Lower lobe of right lung (tissue), 2 donors: Measurements from ENCODE around the gene GABPA. TPM values are rescaled to one million over a fixed set of nuclear protein-coding genes. Genes with fewer than 3 reads are reported as not detected.
"Not testable (repeated sequence)": the region's sequence is repeated elsewhere in the genome, so short reads cannot be mapped to it uniquely, and the experiment has no call there.

Experiments
- ATAC-seq, 2 donors: fragments of 200-7000 bp; cut with Tn5 transposase; one replicate each; pipeline ENCODE4 v1.9.1; 2020 to 2022; ENCODE audit warnings: mild to moderate bottlenecking in 2 of 2, moderate library complexity in 2 of 2
- DNase-seq: peaks from one replicate; pipeline ENCODE4 v3.0.0-alpha.2; 2020
- H3K27ac ChIP-seq: fragments of 200-600 bp; one replicate; pipeline ENCODE4 v1.8.0; 2022
- H3K27me3 ChIP-seq: fragments of 200-600 bp; one replicate; pipeline ENCODE4 v1.8.0; 2022; ENCODE audit warnings: low read depth
- H3K36me3 ChIP-seq: fragments of 200-600 bp; one replicate; pipeline ENCODE4 v1.8.0; 2022; ENCODE audit warnings: mild to moderate bottlenecking
- H3K4me1 ChIP-seq: fragments of 200-600 bp; one replicate; pipeline ENCODE4 v1.8.0; 2022
- H3K4me3 ChIP-seq: fragments of 200-600 bp; one replicate; pipeline ENCODE4 v1.8.0; 2022; ENCODE audit warnings: mild to moderate bottlenecking
- H3K9me3 ChIP-seq: fragments of 200-600 bp; one replicate; pipeline ENCODE4 v1.8.0; 2022
- CTCF ChIP-seq: fragments of 200-600 bp; IDR thresholded peaks from one replicate; pipeline ENCODE4 v1.8.0; 2022; ENCODE audit warnings: antibody characterized with exemption, mild to moderate bottlenecking
- intact Hi-C: fragments of 100-400 bp; cut with DNase I; formaldehyde crosslinking; loops from one replicate; pipeline ENCODE4 v1.11.0; 2022
- total RNA-seq: library from RNA; stranded (reverse); fragmentation: NEBNext Ultra II Directional; extraction: Animal tissue kit (Norgen Biotek cat#: 25700); gene quantifications from one replicate; pipeline ENCODE4 v1.2.1, GENCODE V29; 2021
- donor health status: DM: no; HTN: yes; CAD: no; lungs with severe emphysema.

The GABPA gene
- total RNA-seq, 1 donor from 2014 or later: 29.3 TPM

GRCh38 chr21:25760061-25760460 lies 25.3 kb downstream of the GABPA start:
- Histone ChIP-seq H3K36me3 (peaks cover 72% of the 10 kb centered on the region), H3K27ac (no peak overlapping the region), H3K27me3 (no peaks in the 10 kb centered on the region), H3K9me3 (no peaks in the 10 kb centered on the region), H3K4me1 (no peaks in the 10 kb centered on the region), H3K4me3 (no peak overlapping the region)
- no peak for TF ChIP-seq CTCF
- DNase-seq (no peak), ATAC-seq (no peak)
- intact Hi-C loops: no loop called here

GRCh38 chr21:25760677-25761076 lies 25.9 kb downstream of the GABPA start:
- intact Hi-C loops: no loop called here
- DNase-seq: no peak
- Histone ChIP-seq H3K36me3 (peaks cover 78% of the 10 kb centered on the region), H3K27me3 (no peaks in the 10 kb centered on the region), H3K27ac (no peak overlapping the region), H3K9me3 (no peaks in the 10 kb centered on the region), H3K4me3 (no peak overlapping the region), H3K4me1 (no peaks in the 10 kb centered on the region)
- no peak for TF ChIP-seq CTCF
- no peak for ATAC-seq

GRCh38 chr21:25764065-25764464 lies 29.3 kb downstream of the GABPA start:
- Histone ChIP-seq H3K9me3 (no peaks in the 10 kb centered on the region), H3K27ac (no peak overlapping the region), H3K4me1 (no peaks in the 10 kb centered on the region), H3K4me3 (no peak overlapping the region), H3K27me3 (no peaks in the 10 kb centered on the region), H3K36me3 (peaks cover 88% of the 10 kb centered on the region)
- ATAC-seq: no peak
- intact Hi-C loops: no loop called here
- DNase-seq: no peak
- no peak for TF ChIP-seq CTCF

- H3K27me3 ChIP-seq: no peaks in the 10 kb centered on the region
- no peak for TF ChIP-seq CTCF
- ATAC-seq (no peak), DNase-seq (no peak)
- no peak overlapping the region for H3K27ac ChIP-seq
- H3K9me3 ChIP-seq: no peaks in the 10 kb centered on the region
- intact Hi-C loops: no loop called here
- H3K4me1 ChIP-seq: no peaks in the 10 kb centered on the region
- no peak overlapping the region for H3K4me3 ChIP-seq
- peaks cover 63% of the 10 kb centered on the region for H3K36me3 ChIP-seq
Measured at GRCh38 chr21:25767921-25768320, 33.1 kb downstream of the GABPA start.

GRCh38 chr21:25772686-25773085 lies 37.9 kb downstream of the GABPA start:
- no peak overlapping the region for H3K4me3 ChIP-seq
- peaks cover 16% of the 10 kb centered on the region for H3K36me3 ChIP-seq
- H3K9me3 ChIP-seq: no peaks in the 10 kb centered on the region
- peak overlapping the region; percentile 61 for H3K27ac ChIP-seq
- H3K4me1 ChIP-seq: no peaks in the 10 kb centered on the region
- ATAC-seq (no peak), DNase-seq (no peak)
- TF ChIP-seq CTCF: no peak
- no peaks in the 10 kb centered on the region for H3K27me3 ChIP-seq
- intact Hi-C loops: no loop called here

GRCh38 chr21:25776440-25776839 lies 41.7 kb downstream of the GABPA start:
- no peak overlapping the region for H3K27ac ChIP-seq
- no peaks in the 10 kb centered on the region for H3K36me3 ChIP-seq
- no peak for DNase-seq

GRCh38 chr21:25778126-25778875 lies 43.5 kb downstream of the GABPA start:
- H3K9me3 ChIP-seq, H3K27ac ChIP-seq, ATAC-seq, intact Hi-C loops, H3K36me3 ChIP-seq, H3K4me3 ChIP-seq, H3K4me1 ChIP-seq, DNase-seq, H3K27me3 ChIP-seq: not testable (repeated sequence)

More at GRCh38 chr21:25776440-25776839, 41.7 kb downstream of the GABPA start:
- Histone ChIP-seq H3K4me1 (no peaks in the 10 kb centered on the region), H3K4me3 (no peak overlapping the region), H3K9me3 (no peaks in the 10 kb centered on the region), H3K27me3 (no peaks in the 10 kb centered on the region)
- intact Hi-C loops: no loop called here
- no peak for ATAC-seq
- no peak for TF ChIP-seq CTCF
